HG03469 (cell line): ENCODE data around the gene SERTAD1.

Experiments used
- ATAC-seq: cut with Tn5 transposase; IDR thresholded peaks from one replicate; pipeline ENCODE4 v1.9.1; 2021; ENCODE audit warnings: mild to moderate bottlenecking, moderate library complexity, moderate number of reproducible peaks; ENCODE audit not compliant: unreplicated experiment

SERTAD1 gene

GRCh38 chr19:40380199-40381037, 45.4 kb downstream of the SERTAD1 start:
- ATAC-seq: no peak

GRCh38 chr19:40379446-40380198, 46.2 kb downstream of the SERTAD1 start:
- ATAC-seq: no peak

GRCh38 chr19:40378509-40378908, 47.3 kb downstream of the SERTAD1 start:
- no peak for ATAC-seq

- ATAC-seq: no peak
Observed at GRCh38 chr19:40377876-40378385, 47.9 kb downstream of the SERTAD1 start.

- ATAC-seq: no peak
Observed at GRCh38 chr19:40376286-40376862, 49.4 kb downstream of the SERTAD1 start.

GRCh38 chr19:40374084-40374483, 51.7 kb downstream of the SERTAD1 start:
- ATAC-seq: no peak

GRCh38 chr19:40371802-40372122, 54.0 kb downstream of the SERTAD1 start:
- no peak for ATAC-seq
